Heart left ventricle (tissue), 16 donors: ENCODE measurements around the gene PDE10A. TPM values are rescaled to one million over a fixed set of nuclear protein-coding genes. Genes with fewer than 3 reads are reported as not detected.

ENCODE experiments used
- ATAC-seq, 4 donors: fragments of 200-7000 bp; cut with Tn5 transposase; one replicate each; pipeline ENCODE4 v1.9.1; 2020 to 2022; ENCODE audit warnings: moderate library complexity in 4 of 4, mild to moderate bottlenecking in 3 of 4, moderate number of reproducible peaks in 1 of 4
- DNase-seq, 5 donors: peaks; one replicate each; pipeline ENCODE4 v3.0.0-alpha.2; 2020
- H3K27ac ChIP-seq, 12 donors: fragments of 200-600 bp; sonication (generic) in 4 of 12; one replicate each; pipeline versions ENCODE4 v1.5.0 to v1.8.0; 2016 to 2022; ENCODE audit warnings: mild to moderate bottlenecking in 2 of 12
- H3K27me3 ChIP-seq, 9 donors: fragments of 200-600 bp; sonication (generic) in 2 of 9; one replicate each; pipeline versions ENCODE4 v1.5.1 to v1.8.0; 2016 to 2022; ENCODE audit warnings: mild to moderate bottlenecking in 3 of 9
- H3K36me3 ChIP-seq, 9 donors: fragments of 200-600 bp; sonication (generic) in 2 of 9; one replicate each; pipeline versions ENCODE4 v1.5.0 to v1.8.0; 2018 to 2022; ENCODE audit warnings: mild to moderate bottlenecking in 2 of 9
- H3K4me1 ChIP-seq, 12 donors: fragments of 200-600 bp; sonication (generic) in 4 of 12; one replicate each; pipeline versions ENCODE4 v1.5.0 to v1.8.0; 2016 to 2022; ENCODE audit warnings: mild to moderate bottlenecking in 3 of 12
- H3K4me3 ChIP-seq, 12 donors: fragments of 200-600 bp; sonication (generic) in 4 of 12; one replicate each; pipeline versions ENCODE4 v1.5.0 to v1.8.0; 2017 to 2022; ENCODE audit warnings: mild to moderate bottlenecking in 9 of 12, moderate library complexity in 4 of 12
- H3K9me3 ChIP-seq, 12 donors: fragments of 200-600 bp; sonication (generic) in 4 of 12; one replicate each; pipeline versions ENCODE4 v1.5.0 to v1.8.0; 2016 to 2022; ENCODE audit warnings: mild to moderate bottlenecking in 1 of 12
- POLR2A ChIP-seq, 2 donors: fragments of 450-650 bp; IDR thresholded peaks; one replicate each; pipeline ENCODE4 v1.6.1; 2017; ENCODE audit warnings: antibody characterized with exemption in 2 of 2, mild to moderate bottlenecking in 2 of 2, moderate library complexity in 2 of 2
- WGBS, 4 donors: extraction: QIAGEN DNeasy Blood & Tissue Kit in 2 of 4; methylation state at CpG; one replicate each; pipeline versions ENCODE4 v1.1.5 to v1.1.7; 2013 to 2018; 5-methylcytosine and 5-hydroxymethylcytosine counted together
- intact Hi-C, 10 donors: fragments of 100-400 bp; cut with DNase I; formaldehyde crosslinking; loops; one replicate each; pipeline versions ENCODE4 v1.11.1 to v1.14.2; 2022
- polyA plus RNA-seq, 2 donors: library from polyadenylated mRNA; stranded (reverse); fragments of 200-250 nt; gene quantifications; one replicate each; pipeline ENCODE4 v1.2.3, GENCODE V29; 2013
- total RNA-seq, 9 donors: library from RNA; depleted of rRNA in 2 of 9; stranded (reverse); fragments of >200 nt in 2 of 9; fragmentation: NEBNext Ultra II Directional in 3 of 9; extraction: Animal tissue kit (Norgen Biotek cat#: 25700) in 3 of 9; gene quantifications; one replicate each; pipeline versions ENCODE4 v1.1.0 to v1.2.4, GENCODE V29; 2016 to 2023
- TF ChIP-seq, protein P1 (sequence below), 12 donors: fragments of 200-600 bp; sonication (generic) in 4 of 12; IDR thresholded peaks; one replicate each; pipeline versions ENCODE4 v1.5.0 to v1.8.0; 2018 to 2022; ENCODE audit warnings: antibody characterized with exemption in 12 of 12, mild to moderate bottlenecking in 5 of 12
- donor health status: ischemic (EF 13 %, LVEDD 7.1; RV severe dilation, severe dysfunction).
- donor health status: healthy with polysubstance abuse.
- donor health status: DM: no; HTN: yes; CAD: no.
- donor health status: DM: no; HTN: no; CAD: no.
- donor health status: ischemic (EF 25% LVEDD 6.9; RV normal size, moderate dysfunction).
- donor health status: ischemic (EF 25% LVEDD 5.7; RV mildly dilated, moderate dysfunction).
- donor health status: healthy.
- donor health status: DM: yes; HTN: yes; CAD: no.
- donor health status: ischemic (EF 35%, LVEDD 5.7; RV mildly dilated, moderate dysfunction).
- donor health status: nonischemic (EF 11% LVEDD 7.7; RV severe dilation, severe dysfunction).
- donor health status: DM: yes; HTN: yes; CAD: no.
- donor health status: PGD.
- donor health status: ischemic (EF 29% LVEDD 5.4; RV normal size, mild dysfunction).
- donor health status: nonischemic (EF 23%, LVEDD 6.1; RV moderate dilation, normal function).

The PDE10A gene
- total and polyA plus RNA-seq, 11 donors, result 4.2 to 22.4 (median 12.8) TPM

DNA sequence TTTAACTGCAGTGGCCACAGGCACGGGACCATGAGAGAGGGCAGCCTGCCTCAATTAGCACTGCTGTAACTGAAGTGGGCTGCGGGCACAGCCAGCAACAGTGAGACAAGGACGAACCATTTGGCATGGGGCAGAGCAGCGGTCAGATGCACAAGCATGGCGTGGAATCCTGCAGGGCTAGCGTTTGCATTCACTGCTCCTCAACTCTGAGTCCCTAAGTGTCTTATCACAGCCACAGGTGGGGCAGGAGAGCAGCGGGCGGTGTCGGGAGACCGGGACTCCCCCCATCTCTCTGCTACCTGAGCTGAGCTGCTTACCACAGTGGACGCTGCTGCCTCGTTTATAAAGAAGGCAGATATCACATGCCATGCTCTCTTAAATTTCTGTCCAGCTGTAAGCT is 31.3 kb upstream of the PDE10A start:
- H3K4me3 ChIP-seq, result peak overlapping the region in 7 of 12 donors; percentile 5 to 31 (median 17)
- ATAC-seq (peak; percentile 71 to 91 (median 82)), DNase-seq (peak in 1 of 5 donors; percentile 68)
- TF ChIP-seq, protein P1, sequence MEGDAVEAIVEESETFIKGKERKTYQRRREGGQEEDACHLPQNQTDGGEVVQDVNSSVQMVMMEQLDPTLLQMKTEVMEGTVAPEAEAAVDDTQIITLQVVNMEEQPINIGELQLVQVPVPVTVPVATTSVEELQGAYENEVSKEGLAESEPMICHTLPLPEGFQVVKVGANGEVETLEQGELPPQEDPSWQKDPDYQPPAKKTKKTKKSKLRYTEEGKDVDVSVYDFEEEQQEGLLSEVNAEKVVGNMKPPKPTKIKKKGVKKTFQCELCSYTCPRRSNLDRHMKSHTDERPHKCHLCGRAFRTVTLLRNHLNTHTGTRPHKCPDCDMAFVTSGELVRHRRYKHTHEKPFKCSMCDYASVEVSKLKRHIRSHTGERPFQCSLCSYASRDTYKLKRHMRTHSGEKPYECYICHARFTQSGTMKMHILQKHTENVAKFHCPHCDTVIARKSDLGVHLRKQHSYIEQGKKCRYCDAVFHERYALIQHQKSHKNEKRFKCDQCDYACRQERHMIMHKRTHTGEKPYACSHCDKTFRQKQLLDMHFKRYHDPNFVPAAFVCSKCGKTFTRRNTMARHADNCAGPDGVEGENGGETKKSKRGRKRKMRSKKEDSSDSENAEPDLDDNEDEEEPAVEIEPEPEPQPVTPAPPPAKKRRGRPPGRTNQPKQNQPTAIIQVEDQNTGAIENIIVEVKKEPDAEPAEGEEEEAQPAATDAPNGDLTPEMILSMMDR (IDR thresholded peaks at IDR 0.05), result no peak
- no peak for TF ChIP-seq POLR2A (IDR thresholded peaks at IDR 0.05)
- H3K9me3 ChIP-seq, result peaks cover 0 to 22% (median 6%) of the 10 kb centered on the region in 12 donors
- intact Hi-C loops, result loop anchor here in 1 of 10 donors (2.0 kb wide), 1 partner anchor 29 kb away; no protein-coding TSS in a partner anchor
- peaks cover 0 to 26% (median 7%) of the 10 kb centered on the region in 12 donors for H3K4me1 ChIP-seq
- peak overlapping the region in 7 of 12 donors; percentile 3 to 62 (median 55) for H3K27ac ChIP-seq
- WGBS, 4 donors, result 38 to 59% (median 45%) methylated on average over 12 of the region's 12 CpGs
- H3K36me3 ChIP-seq, result no peaks in the 10 kb centered on the region
- H3K27me3 ChIP-seq, result no peaks in the 10 kb centered on the region

DNA sequence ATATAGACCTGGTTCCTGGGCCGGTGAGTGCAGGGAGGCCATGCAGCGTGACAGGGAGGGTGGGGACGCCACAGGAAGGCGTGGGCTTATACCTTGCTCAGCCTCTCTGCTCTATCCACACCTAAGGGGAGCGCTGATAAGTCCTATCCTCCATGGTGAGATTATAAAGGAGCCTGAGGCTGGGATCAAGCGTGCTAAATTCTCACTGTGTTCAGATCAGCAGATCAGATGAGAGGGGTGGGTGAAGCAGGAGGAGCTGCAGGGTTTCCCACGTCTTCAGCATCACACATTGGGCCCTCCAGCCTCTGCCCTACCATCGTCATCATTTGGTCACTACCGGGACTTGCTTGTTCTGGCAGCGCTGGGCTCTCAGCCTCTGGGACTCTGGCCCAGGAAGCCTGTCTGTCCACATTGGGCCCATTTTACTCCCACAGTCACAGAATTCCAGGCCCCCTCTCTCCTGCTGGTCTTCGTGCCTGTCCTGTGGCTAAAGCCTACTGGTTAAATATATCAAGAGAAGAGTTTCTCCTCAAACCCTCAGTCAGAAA is 29.1 kb upstream of the PDE10A start:
- DNase-seq, result no peak
- Histone ChIP-seq H3K4me1 (peaks cover 0 to 26% (median 7%) of the 10 kb centered on the region in 12 donors), H3K36me3 (no peaks in the 10 kb centered on the region), H3K27me3 (no peaks in the 10 kb centered on the region), H3K4me3 (no peak overlapping the region), H3K9me3 (peaks cover 0 to 5% (median 0%) of the 10 kb centered on the region in 12 donors), H3K27ac (no peak overlapping the region)
- intact Hi-C loops, result no loop called here
- ATAC-seq, result peak in 1 of 4 donors; percentile 40
- 68 to 81% (median 74%) methylated on average over 11 of the region's 11 CpGs for WGBS, 4 donors
- TF ChIP-seq POLR2A (IDR thresholded peaks at IDR 0.05), result no peak
- TF ChIP-seq, protein P1 (IDR thresholded peaks at IDR 0.05), result no peak

DNA sequence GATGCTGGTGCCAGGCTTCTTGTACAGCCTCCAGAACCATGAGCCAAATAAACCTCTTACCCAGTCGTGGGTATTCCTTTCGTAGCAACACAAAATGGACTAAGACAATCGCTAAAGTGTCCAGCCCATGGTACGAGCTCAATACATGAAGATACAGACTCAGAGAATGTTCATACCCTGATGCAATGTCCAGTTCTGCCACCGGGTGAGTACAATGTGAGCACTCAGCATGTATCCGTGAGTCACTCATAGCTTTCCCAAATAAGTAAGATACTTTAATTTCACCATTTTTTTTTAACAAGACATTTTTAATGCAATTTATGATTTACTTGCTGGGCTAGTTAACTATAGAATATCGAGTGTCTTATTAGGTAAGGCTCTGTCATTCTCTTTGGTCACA is 26.7 kb upstream of the PDE10A start:
- no peaks in the 10 kb centered on the region for H3K36me3 ChIP-seq
- ATAC-seq (no peak), DNase-seq (no peak)
- H3K9me3 ChIP-seq, result no peaks in the 10 kb centered on the region
- no peak overlapping the region for H3K4me3 ChIP-seq
- no peaks in the 10 kb centered on the region for H3K27me3 ChIP-seq
- WGBS, 4 donors, result 84 to 91% (median 89%) methylated on average over 7 of the region's 7 CpGs
- H3K4me1 ChIP-seq, result peaks cover 0 to 14% (median under 1%) of the 10 kb centered on the region in 12 donors
- TF ChIP-seq, protein P1 (IDR thresholded peaks at IDR 0.05), result peak in 2 of 12 donors; percentile 12 to 18
- TF ChIP-seq POLR2A (IDR thresholded peaks at IDR 0.05), result no peak
- intact Hi-C loops, result no loop called here
- no peak overlapping the region for H3K27ac ChIP-seq

DNA sequence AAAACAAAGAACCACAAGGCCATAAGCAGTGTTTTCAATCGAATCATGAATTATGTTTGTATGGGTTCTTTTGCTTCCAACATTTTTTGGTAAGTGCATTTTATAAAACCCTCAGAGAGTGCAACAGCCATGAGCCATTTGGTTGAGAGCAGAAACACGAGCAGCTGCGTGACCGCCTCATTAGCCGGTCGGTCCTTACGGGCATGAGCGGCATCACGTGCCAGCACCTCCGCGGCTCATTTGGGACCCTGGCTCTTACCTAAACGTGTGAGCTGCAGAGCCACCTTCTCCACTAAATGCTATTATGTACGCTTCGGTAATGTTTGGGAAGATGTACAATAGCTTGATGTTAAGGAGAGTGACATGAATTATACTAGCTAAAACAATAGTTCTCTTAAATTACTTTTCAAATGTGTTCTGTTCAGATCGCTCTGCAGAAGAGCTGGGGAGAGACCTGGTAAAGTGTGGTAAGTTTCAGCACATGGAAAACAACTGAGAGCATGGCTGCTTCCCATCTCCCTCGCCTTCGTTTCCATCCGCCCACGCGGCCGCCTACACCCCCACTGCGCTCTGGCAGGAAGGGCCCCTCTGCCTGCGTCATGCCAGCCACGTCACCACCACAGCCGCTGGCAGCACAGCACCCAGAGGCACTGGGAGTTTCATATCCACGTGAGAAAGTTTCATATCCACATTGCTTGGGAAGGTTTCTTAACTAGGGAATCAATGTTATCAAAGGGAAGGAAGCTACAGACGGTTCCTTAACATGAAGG is 23.7 kb upstream of the PDE10A start:
- no peak for DNase-seq
- ATAC-seq, result no peak
- WGBS, 4 donors, result 88 to 93% (median 90%) methylated on average over 27 of the region's 27 CpGs
- no peak overlapping the region for H3K4me3 ChIP-seq
- intact Hi-C loops, result no loop called here
- H3K27ac ChIP-seq, result no peak overlapping the region
- no peaks in the 10 kb centered on the region for H3K27me3 ChIP-seq
- no peaks in the 10 kb centered on the region for H3K9me3 ChIP-seq
- peaks cover 0 to 1% (median 0%) of the 10 kb centered on the region in 12 donors for H3K4me1 ChIP-seq
- no peak for TF ChIP-seq POLR2A (IDR thresholded peaks at IDR 0.05)
- TF ChIP-seq, protein P1 (IDR thresholded peaks at IDR 0.05), result no peak
- no peaks in the 10 kb centered on the region for H3K36me3 ChIP-seq
